ENCODE measurements around the gene CEP57L1. TPM values are rescaled to one million over a fixed set of nuclear protein-coding genes. Genes with fewer than 3 reads are reported as not detected.
A peak's percentile ranks its signal among the peaks of the same experiment; 100 is the strongest.
"Not testable (repeated sequence)": the region's sequence is repeated elsewhere in the genome, so short reads cannot be mapped to it uniquely, and the experiment has no call there.

The CEP57L1 gene
- total and polyA plus RNA-seq, 4 donors, result 8.5 to 21.9 (median 13.4) TPM

GRCh38 chr6:109081026-109081425 lies 14.3 kb upstream of the CEP57L1 start:
- Histone ChIP-seq H3K27me3 (ENCODE audit: control insufficient read depth in 1 of 2, insufficient read depth in 2 of 2, low read length in 1 of 2) (no peaks in the 10 kb centered on the region), H3K36me3 (ENCODE audit: control insufficient read depth in 1 of 2, insufficient read depth in 2 of 2, low read length in 1 of 2) (no peaks in the 10 kb centered on the region), H3K4me1 (ENCODE audit: control insufficient read depth in 1 of 2, insufficient read depth in 2 of 2, low read length in 2 of 2) (peaks cover 3 to 12% of the 10 kb centered on the region in 2 donors), H3K4me3 (ENCODE audit: low read length in 2 of 2) (no peak overlapping the region), H3K27ac (ENCODE audit: low read depth in 1 of 2, low read length in 2 of 2) (peak overlapping the region; percentile 36 to 59), H3K9me3 (ENCODE audit: control insufficient read depth, low read length) (no peaks in the 10 kb centered on the region)
- DNase-seq, result no peak
- ATAC-seq (ENCODE audit: low FRiP score), result no peak
- WGBS, 2 donors, result 32 to 41% methylated on average over 1 of the region's 1 CpG
- intact Hi-C loops (cut with DNase I), result no loop called here

GRCh38 chr6:109081516-109082187 lies 13.7 kb upstream of the CEP57L1 start:
- H3K4me1 ChIP-seq (ENCODE audit: control insufficient read depth in 1 of 2, insufficient read depth in 2 of 2, low read length in 2 of 2), result peaks cover 3 to 12% of the 10 kb centered on the region in 2 donors
- H3K27ac ChIP-seq (ENCODE audit: low read depth in 1 of 2, low read length in 2 of 2), result peak overlapping the region in 1 of 2 donors; percentile 19
- H3K4me3 ChIP-seq (ENCODE audit: low read length in 2 of 2), result no peak overlapping the region
- DNase-seq (no peak), ATAC-seq (ENCODE audit: low FRiP score) (no peak)
- WGBS, 2 donors, result 49 to 52% methylated on average over 4 of the region's 4 CpGs
- intact Hi-C loops (cut with DNase I), result no loop called here
- H3K27me3 ChIP-seq (ENCODE audit: control insufficient read depth in 1 of 2, insufficient read depth in 2 of 2, low read length in 1 of 2), result no peaks in the 10 kb centered on the region
- no peaks in the 10 kb centered on the region for H3K9me3 ChIP-seq (ENCODE audit: control insufficient read depth, low read length)
- no peaks in the 10 kb centered on the region for H3K36me3 ChIP-seq (ENCODE audit: control insufficient read depth in 1 of 2, insufficient read depth in 2 of 2, low read length in 1 of 2)

- no peak for ATAC-seq (ENCODE audit: low FRiP score)
- H3K27ac ChIP-seq (ENCODE audit: low read depth in 1 of 2, low read length in 2 of 2), result peak overlapping the region in 1 of 2 donors; percentile 32
- no peak for DNase-seq
- no peak overlapping the region for H3K4me3 ChIP-seq (ENCODE audit: low read length in 2 of 2)
- H3K36me3 ChIP-seq (ENCODE audit: control insufficient read depth in 1 of 2, insufficient read depth in 2 of 2, low read length in 1 of 2), result no peaks in the 10 kb centered on the region
- peaks cover 3 to 12% of the 10 kb centered on the region in 2 donors for H3K4me1 ChIP-seq (ENCODE audit: control insufficient read depth in 1 of 2, insufficient read depth in 2 of 2, low read length in 2 of 2)
- intact Hi-C loops (cut with DNase I), result no loop called here
- no peaks in the 10 kb centered on the region for H3K9me3 ChIP-seq (ENCODE audit: control insufficient read depth, low read length)
- H3K27me3 ChIP-seq (ENCODE audit: control insufficient read depth in 1 of 2, insufficient read depth in 2 of 2, low read length in 1 of 2), result no peaks in the 10 kb centered on the region
- 66 to 82% methylated on average over 1 of the region's 1 CpG for WGBS, 2 donors
Observed at GRCh38 chr6:109082188-109082577, 13.1 kb upstream of the CEP57L1 start.

- intact Hi-C loops (cut with DNase I), result no loop called here
- DNase-seq (no peak), ATAC-seq (ENCODE audit: low FRiP score) (no peak)
- no peak overlapping the region for H3K27ac ChIP-seq (ENCODE audit: low read depth in 1 of 2, low read length in 2 of 2)
- no peak overlapping the region for H3K4me3 ChIP-seq (ENCODE audit: low read length in 2 of 2)
- no peaks in the 10 kb centered on the region for H3K9me3 ChIP-seq (ENCODE audit: control insufficient read depth, low read length)
- no peaks in the 10 kb centered on the region for H3K36me3 ChIP-seq (ENCODE audit: control insufficient read depth in 1 of 2, insufficient read depth in 2 of 2, low read length in 1 of 2)
- H3K4me1 ChIP-seq (ENCODE audit: control insufficient read depth in 1 of 2, insufficient read depth in 2 of 2, low read length in 2 of 2), result peaks cover 3 to 12% of the 10 kb centered on the region in 2 donors
- no peaks in the 10 kb centered on the region for H3K27me3 ChIP-seq (ENCODE audit: control insufficient read depth in 1 of 2, insufficient read depth in 2 of 2, low read length in 1 of 2)
- WGBS, 2 donors, result 9 to 14% methylated on average over 1 of the region's 1 CpG
Observed at GRCh38 chr6:109083657-109084056, 11.7 kb upstream of the CEP57L1 start.

GRCh38 chr6:109084146-109084545 lies 11.2 kb upstream of the CEP57L1 start:
- ATAC-seq (ENCODE audit: low FRiP score); H3K27me3 ChIP-seq (ENCODE audit: control insufficient read depth in 1 of 2, insufficient read depth in 2 of 2, low read length in 1 of 2); DNase-seq; H3K36me3 ChIP-seq (ENCODE audit: control insufficient read depth in 1 of 2, insufficient read depth in 2 of 2, low read length in 1 of 2); intact Hi-C loops (cut with DNase I); H3K9me3 ChIP-seq (ENCODE audit: control insufficient read depth, low read length); H3K27ac ChIP-seq (ENCODE audit: low read depth in 1 of 2, low read length in 2 of 2); H3K4me3 ChIP-seq (ENCODE audit: low read length in 2 of 2): not testable (repeated sequence)
- WGBS, 2 donors, result 52 to 60% methylated on average over 8 of the region's 8 CpGs
- H3K4me1 ChIP-seq (ENCODE audit: control insufficient read depth in 1 of 2, insufficient read depth in 2 of 2, low read length in 2 of 2), result peaks cover 3 to 12% of the 10 kb centered on the region in 2 donors

- Histone ChIP-seq H3K4me1 (ENCODE audit: control insufficient read depth in 1 of 2, insufficient read depth in 2 of 2, low read length in 2 of 2) (peaks cover 2 to 16% of the 10 kb centered on the region in 2 donors), H3K36me3 (ENCODE audit: control insufficient read depth in 1 of 2, insufficient read depth in 2 of 2, low read length in 1 of 2) (no peaks in the 10 kb centered on the region), H3K9me3 (ENCODE audit: control insufficient read depth, low read length) (no peaks in the 10 kb centered on the region), H3K27me3 (ENCODE audit: control insufficient read depth in 1 of 2, insufficient read depth in 2 of 2, low read length in 1 of 2) (no peaks in the 10 kb centered on the region), H3K27ac (ENCODE audit: low read depth in 1 of 2, low read length in 2 of 2) (peak overlapping the region in 1 of 2 donors; percentile 21), H3K4me3 (ENCODE audit: low read length in 2 of 2) (no peak overlapping the region)
- 38 to 42% methylated on average over 5 of the region's 5 CpGs for WGBS, 2 donors
- ATAC-seq (ENCODE audit: low FRiP score), result no peak
- DNase-seq, result no peak
- intact Hi-C loops (cut with DNase I), result no loop called here
Observed at GRCh38 chr6:109087661-109088264, 7.5 kb upstream of the CEP57L1 start.

- intact Hi-C loops (cut with DNase I), result no loop called here
- ATAC-seq (ENCODE audit: low FRiP score) (no peak), DNase-seq (no peak)
- Histone ChIP-seq H3K9me3 (ENCODE audit: control insufficient read depth, low read length) (no peaks in the 10 kb centered on the region), H3K36me3 (ENCODE audit: control insufficient read depth in 1 of 2, insufficient read depth in 2 of 2, low read length in 1 of 2) (no peaks in the 10 kb centered on the region), H3K27ac (ENCODE audit: low read depth in 1 of 2, low read length in 2 of 2) (no peak overlapping the region), H3K4me1 (ENCODE audit: control insufficient read depth in 1 of 2, insufficient read depth in 2 of 2, low read length in 2 of 2) (peaks cover 2 to 16% of the 10 kb centered on the region in 2 donors), H3K27me3 (ENCODE audit: control insufficient read depth in 1 of 2, insufficient read depth in 2 of 2, low read length in 1 of 2) (no peaks in the 10 kb centered on the region), H3K4me3 (ENCODE audit: low read length in 2 of 2) (no peak overlapping the region)
- WGBS, 2 donors, result 63 to 80% methylated on average over 1 of the region's 1 CpG
Observed at GRCh38 chr6:109088995-109089394, 6.3 kb upstream of the CEP57L1 start.

GRCh38 chr6:109091314-109092024 lies 3.8 kb upstream of the CEP57L1 start:
- no peak for ATAC-seq (ENCODE audit: low FRiP score)
- H3K27me3 ChIP-seq (ENCODE audit: control insufficient read depth in 1 of 2, insufficient read depth in 2 of 2, low read length in 1 of 2), result no peaks in the 10 kb centered on the region
- intact Hi-C loops (cut with DNase I), result loop anchor here (5.0 to 10.0 kb wide), 2 partner anchors 291 to 293 kb away; partner anchors contain the start of gene CD164 (in 2 of the 2)
- no peaks in the 10 kb centered on the region for H3K9me3 ChIP-seq (ENCODE audit: control insufficient read depth, low read length)
- DNase-seq, result no peak
- H3K4me1 ChIP-seq (ENCODE audit: control insufficient read depth in 1 of 2, insufficient read depth in 2 of 2, low read length in 2 of 2), result peaks cover 2 to 16% of the 10 kb centered on the region in 2 donors
- peak overlapping the region in 1 of 2 donors; percentile 41 for H3K4me3 ChIP-seq (ENCODE audit: low read length in 2 of 2)
- WGBS, 2 donors, result 90 to 91% methylated on average over 5 of the region's 5 CpGs
- H3K36me3 ChIP-seq (ENCODE audit: control insufficient read depth in 1 of 2, insufficient read depth in 2 of 2, low read length in 1 of 2), result no peaks in the 10 kb centered on the region
- no peak overlapping the region for H3K27ac ChIP-seq (ENCODE audit: low read depth in 1 of 2, low read length in 2 of 2)

Data from aorta (tissue), 5 donors.